AG09309 (cell line): Measurements from ENCODE around the gene TTC28.

ENCODE experiments used
- DNase-seq: peaks from one replicate; pipeline ENCODE4 v3.0.0-alpha.2; 2010; ENCODE audit warnings: low read depth
- H3K4me3 ChIP-seq: 2 replicates; pipeline ENCODE4 v1.5.1; 2011; ENCODE audit warnings: mild to moderate bottlenecking, low read depth, low read length, moderate library complexity; ENCODE audit not compliant: control insufficient read depth
- TF ChIP-seq, protein P1 (sequence below): IDR thresholded peaks from 2 replicates; pipeline ENCODE4 v1.5.1; 2011; ENCODE audit warnings: mild to moderate bottlenecking, low read depth, low read length, inconsistent platforms; ENCODE audit not compliant: insufficient read depth, control insufficient read depth; ENCODE audit errors: missing control alignments

The TTC28 gene

DNA sequence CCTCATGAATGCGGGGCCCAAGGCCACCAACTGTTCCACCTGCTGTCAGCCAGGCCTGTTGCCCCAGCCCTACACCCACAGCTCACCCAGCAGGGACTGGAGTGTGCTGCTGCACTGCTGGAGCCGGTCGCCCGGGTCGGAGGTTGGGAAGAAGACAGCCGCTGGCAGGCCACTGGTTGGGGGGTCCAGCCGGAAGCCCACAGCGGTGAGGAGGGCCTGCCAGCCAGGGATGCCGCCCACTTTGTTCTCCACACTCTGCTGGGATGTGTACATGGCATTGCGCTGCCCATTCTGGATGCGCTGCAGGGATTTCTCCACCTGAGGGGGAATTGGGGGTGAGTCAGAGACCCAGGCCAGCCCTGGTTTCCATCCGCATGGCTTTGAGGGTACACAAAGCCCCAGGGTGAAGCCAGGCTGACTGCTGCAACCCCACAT is 686.4 kb downstream of the TTC28 start:
- TF ChIP-seq, protein P1, sequence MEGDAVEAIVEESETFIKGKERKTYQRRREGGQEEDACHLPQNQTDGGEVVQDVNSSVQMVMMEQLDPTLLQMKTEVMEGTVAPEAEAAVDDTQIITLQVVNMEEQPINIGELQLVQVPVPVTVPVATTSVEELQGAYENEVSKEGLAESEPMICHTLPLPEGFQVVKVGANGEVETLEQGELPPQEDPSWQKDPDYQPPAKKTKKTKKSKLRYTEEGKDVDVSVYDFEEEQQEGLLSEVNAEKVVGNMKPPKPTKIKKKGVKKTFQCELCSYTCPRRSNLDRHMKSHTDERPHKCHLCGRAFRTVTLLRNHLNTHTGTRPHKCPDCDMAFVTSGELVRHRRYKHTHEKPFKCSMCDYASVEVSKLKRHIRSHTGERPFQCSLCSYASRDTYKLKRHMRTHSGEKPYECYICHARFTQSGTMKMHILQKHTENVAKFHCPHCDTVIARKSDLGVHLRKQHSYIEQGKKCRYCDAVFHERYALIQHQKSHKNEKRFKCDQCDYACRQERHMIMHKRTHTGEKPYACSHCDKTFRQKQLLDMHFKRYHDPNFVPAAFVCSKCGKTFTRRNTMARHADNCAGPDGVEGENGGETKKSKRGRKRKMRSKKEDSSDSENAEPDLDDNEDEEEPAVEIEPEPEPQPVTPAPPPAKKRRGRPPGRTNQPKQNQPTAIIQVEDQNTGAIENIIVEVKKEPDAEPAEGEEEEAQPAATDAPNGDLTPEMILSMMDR: no peak
- DNase-seq: no peak
- H3K4me3 ChIP-seq: no peak overlapping the region

DNA sequence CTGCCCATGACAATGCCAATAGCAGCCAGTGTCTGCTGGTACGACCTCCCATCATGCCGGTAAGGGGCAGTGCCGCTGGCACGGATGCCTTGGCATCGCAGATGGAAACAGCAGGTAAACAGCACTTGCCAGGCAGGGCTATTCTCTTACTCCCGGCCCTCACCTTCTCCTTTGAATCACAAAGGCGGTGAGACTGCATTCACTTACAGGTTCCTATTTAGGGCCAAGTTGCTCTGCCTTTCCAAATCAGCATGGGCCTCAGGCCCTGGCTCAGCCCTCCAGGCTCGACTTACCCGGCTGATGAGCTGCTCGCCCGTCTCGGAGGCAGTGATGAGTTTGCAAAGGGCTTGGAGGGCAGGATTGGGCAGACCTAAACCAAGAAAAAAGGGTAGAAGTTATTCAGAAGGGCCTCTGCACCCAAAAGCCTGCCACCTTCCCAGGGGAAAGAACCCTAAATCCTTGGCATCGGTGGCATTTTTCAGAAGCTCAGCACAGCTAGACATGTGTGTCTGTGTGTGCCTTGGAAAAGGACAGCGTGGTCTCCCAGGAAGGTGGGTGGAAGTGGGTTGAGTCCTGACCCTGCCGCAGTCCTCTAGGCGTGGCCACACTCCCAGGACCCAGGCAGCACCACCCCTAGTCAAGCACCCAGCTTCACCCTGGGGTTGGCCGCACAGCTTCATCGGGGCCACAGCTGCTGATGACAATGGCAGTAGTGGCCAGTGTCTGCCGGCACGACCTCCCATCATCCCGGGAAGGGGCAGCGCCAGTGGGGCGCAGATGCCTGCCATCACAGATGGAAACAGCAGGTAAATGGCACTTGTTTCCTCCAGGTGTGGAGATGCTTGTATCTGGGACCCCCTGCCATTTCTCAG is 687.1 kb downstream of the TTC28 start:
- DNase-seq: no peak
- no peak overlapping the region for H3K4me3 ChIP-seq
- TF ChIP-seq, protein P1: no peak

DNA sequence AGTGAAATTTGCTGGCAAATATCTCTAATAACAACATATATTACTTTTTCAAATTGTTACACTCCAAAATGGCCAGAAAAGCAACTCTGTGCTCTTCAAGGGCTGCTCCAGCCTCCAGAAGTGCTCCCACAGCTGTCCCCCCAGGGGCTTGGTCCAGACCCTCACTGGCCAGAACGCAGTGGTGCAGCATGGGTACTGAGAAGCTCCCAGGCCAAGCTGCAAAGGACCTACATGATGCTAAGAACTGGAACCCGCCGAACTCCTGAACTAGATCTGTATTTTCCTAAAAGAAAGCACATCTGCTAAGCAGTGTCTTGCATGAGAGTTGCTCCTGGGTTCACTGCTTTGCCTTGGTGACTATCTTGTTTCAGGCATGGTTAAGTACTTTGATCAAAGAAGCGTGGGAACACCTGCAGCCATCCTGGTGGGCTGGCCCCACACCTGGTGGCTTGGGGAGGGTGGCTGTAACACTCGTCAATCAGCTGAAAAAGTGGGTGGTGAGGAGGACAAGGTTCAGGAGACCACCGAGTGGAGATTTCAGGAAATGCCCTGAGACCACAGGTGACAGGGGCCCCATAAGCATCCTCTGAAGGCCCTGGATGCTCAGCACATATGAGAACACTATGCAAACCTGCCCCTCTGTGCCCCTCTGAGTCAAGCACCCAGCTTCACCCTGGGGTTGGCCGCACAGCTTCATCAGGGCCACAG is 687.9 kb downstream of the TTC28 start:
- TF ChIP-seq, protein P1: no peak
- H3K4me3 ChIP-seq: no peak overlapping the region
- DNase-seq: no peak

DNA sequence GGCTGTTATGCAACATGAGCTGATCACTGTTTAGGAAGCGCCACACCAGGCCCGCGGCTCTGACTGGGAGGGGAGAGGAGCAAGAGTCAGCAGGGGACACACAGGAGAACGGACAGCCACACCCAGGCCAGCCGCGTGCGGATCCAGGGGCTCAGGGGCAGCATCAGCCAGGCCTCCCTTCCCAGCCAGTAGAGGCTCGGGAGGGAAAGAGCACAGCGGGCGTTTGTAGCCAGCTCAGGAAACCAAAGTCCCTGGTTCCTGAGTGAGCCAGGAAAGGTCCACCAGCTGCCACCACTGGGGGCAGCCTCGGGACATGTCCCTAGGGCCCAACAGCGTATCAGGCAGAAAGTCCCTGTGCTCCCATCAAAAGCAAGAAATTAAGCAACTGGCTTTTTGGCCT is 688.8 kb downstream of the TTC28 start:
- TF ChIP-seq, protein P1: peak; percentile 35
- no peak overlapping the region for H3K4me3 ChIP-seq
- DNase-seq: no peak

DNA sequence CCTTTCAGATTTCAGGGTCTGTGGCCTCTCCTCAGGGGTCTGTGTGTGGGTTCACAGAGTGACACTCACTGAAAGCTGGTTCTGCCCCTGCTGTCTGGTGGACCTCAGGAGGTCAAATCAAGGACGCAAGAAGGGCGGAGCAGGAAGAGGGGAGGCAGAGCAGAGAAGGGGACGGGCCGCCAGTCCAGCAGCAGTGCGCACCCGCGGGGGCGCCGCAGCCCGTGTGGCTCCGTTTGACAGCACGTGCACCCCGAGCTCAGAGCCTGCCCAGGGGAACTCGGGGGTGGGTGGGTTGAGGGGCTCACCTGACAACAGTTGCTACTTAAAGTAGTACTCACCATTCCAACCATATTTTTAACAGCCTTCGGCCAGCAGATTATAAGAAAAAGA is 689.2 kb downstream of the TTC28 start:
- no peak overlapping the region for H3K4me3 ChIP-seq

DNA sequence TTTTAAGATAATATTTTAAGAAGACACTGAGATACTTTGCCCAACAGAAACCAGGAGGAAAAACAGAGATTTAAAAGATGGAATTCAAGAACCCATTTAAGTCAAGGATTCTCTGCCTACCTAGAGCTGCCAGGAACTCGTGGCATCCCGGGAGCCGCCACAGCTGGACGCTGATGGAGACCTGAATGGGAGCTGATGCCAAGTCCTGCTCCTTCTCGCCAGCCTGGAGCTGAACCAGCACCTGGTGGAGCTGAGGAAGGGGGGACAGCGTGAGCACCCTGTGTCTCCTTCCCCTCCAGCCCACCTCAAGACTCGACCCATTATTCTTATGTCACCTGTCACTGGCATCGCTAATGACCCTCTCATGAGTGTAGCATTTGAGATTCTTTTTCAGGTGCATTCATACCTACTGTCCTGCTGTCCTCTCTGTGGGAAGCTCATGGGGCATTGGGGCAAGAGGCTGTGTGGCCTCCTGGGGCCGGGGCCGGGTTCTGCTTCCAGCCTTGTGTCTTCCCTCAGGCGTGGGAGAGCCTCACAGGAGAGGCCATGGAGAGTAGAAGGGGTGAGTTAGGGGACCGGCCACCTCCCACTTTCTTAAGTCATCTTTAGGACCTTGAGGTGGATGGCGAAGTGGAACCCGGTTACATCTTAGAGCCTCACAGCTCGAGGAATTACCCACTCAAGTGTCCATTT is 689.7 kb downstream of the TTC28 start:
- H3K4me3 ChIP-seq: no peak overlapping the region
- no peak for DNase-seq
- TF ChIP-seq, protein P1: no peak

More for the DNA sequence above, 689.2 kb downstream of the TTC28 start:
- no peak for DNase-seq
- TF ChIP-seq, protein P1: no peak
